K562 (cell line): Measurements from ENCODE around the gene KRT34. TPM values are rescaled to one million over a fixed set of nuclear protein-coding genes. Genes with fewer than 3 reads are reported as not detected.

Source experiments
- ATAC-seq: fragments of 200-7000 bp; cut with Tn5 transposase; 3 replicates; pipeline ENCODE4 v1.9.1; 2020; ENCODE audit warnings: moderate library complexity
- BruUV-seq: library from RNA; stranded (reverse); fragments of 400-500 nt; replicated peaks from 2 replicates; lab custom pipeline; 2021; lab: Mats Ljungman, UMichigan
- CTCF ChIA-PET: fragments of 300-600 bp; formaldehyde crosslinking; extraction: SDS; loops from one replicate; lab custom pipeline; 2021; ENCODE audit warnings: low intra/inter-chr PET ratio; lab: Yijun Ruan, JAX
- POLR2A ChIA-PET: fragments of 300-600, 350-650 bp; sonication (Branson Sonifier 250); formaldehyde crosslinking; extraction: SDS; loops from one replicate; lab custom pipeline; 2021; ENCODE audit warnings: antibody characterized with exemption, inconsistent platforms; lab: Yijun Ruan, JAX
- DNase-seq, 4 experiments: peaks; one replicate each; pipeline versions ENCODE4 v3.0.0 to v3.0.0-alpha.2; 2011 to 2018; ENCODE audit warnings: low spot score in 3 of 4, mixed read lengths in 3 of 4; ENCODE audit errors: extremely low read depth in 1 of 4
- FAIRE-seq: peaks from 2 replicates; lab custom pipeline; 2011; peaks lifted over from hg19 to GRCh38; lab: Jason Lieb, UNC
- H2AFZ ChIP-seq: 2 replicates; pipeline ENCODE4 v1.6.0; 2011; ENCODE audit warnings: low read depth, low read length, control low read depth, inconsistent platforms
- H3K27ac ChIP-seq: fragments of 200-600 bp; 3 replicates; pipeline ENCODE4 v1.8.0; 2011; ENCODE audit warnings: low read depth, mild to moderate bottlenecking, control low read depth, inconsistent platforms, low read length, moderate library complexity, mixed read lengths; ENCODE audit errors: extremely low read depth
- H3K27me3 ChIP-seq, 2 experiments: fragments of 300-600 bp in 1 of 2; 2 replicates in 1 of 2; 3 replicates in 1 of 2; pipeline versions ENCODE4 v1.6.0 to v1.8.0; 2011; ENCODE audit warnings: inconsistent platforms in 2 of 2, low read length in 2 of 2, mild to moderate bottlenecking in 1 of 2, mixed read lengths in 1 of 2, moderate library complexity in 1 of 2; ENCODE audit not compliant: control insufficient read depth in 2 of 2, insufficient read depth in 2 of 2
- H3K36me3 ChIP-seq: fragments of 300-600 bp; 3 replicates; pipeline ENCODE4 v1.8.0; 2011; ENCODE audit warnings: mild to moderate bottlenecking, low read length, inconsistent platforms; ENCODE audit not compliant: control insufficient read depth, insufficient read depth
- H3K4me1 ChIP-seq, 2 experiments: fragments of 200-600 bp in 1 of 2; replicated peaks in 1 of 2; 2 replicates in 1 of 2; 3 replicates in 1 of 2; pipeline versions ENCODE4 v1.5.1 to v1.8.0; 2011; ENCODE audit warnings: inconsistent platforms in 2 of 2, low read length in 2 of 2, mild to moderate bottlenecking in 1 of 2, mixed read lengths in 1 of 2, moderate library complexity in 1 of 2; ENCODE audit not compliant: control insufficient read depth in 2 of 2, insufficient read depth in 2 of 2
- H3K4me2 ChIP-seq: 2 replicates; pipeline ENCODE4 v1.6.1; 2011; ENCODE audit warnings: low read length, control low read depth, inconsistent platforms, mixed read lengths; ENCODE audit not compliant: insufficient read depth
- H3K4me3 ChIP-seq: fragments of 200-600 bp; sonication (generic), shearing (Covaris generic); 2 replicates; pipeline ENCODE4 v1.5.1; 2016; ENCODE audit warnings: control low read depth, inconsistent platforms
- H3K79me2 ChIP-seq: fragments of 200-600 bp; 3 replicates; pipeline ENCODE4 v1.8.0; 2011; ENCODE audit warnings: low read length, inconsistent platforms; ENCODE audit not compliant: control insufficient read depth, insufficient read depth
- H3K9ac ChIP-seq, 2 experiments: 2 replicates each; pipeline versions ENCODE4 v1.6.0 to v1.6.1; 2011; ENCODE audit warnings: low read depth in 2 of 2, low read length in 2 of 2, control low read depth in 1 of 2, inconsistent platforms in 1 of 2, mild to moderate bottlenecking in 1 of 2, mixed read lengths in 1 of 2; ENCODE audit not compliant: insufficient read depth in 1 of 2
- H3K9me1 ChIP-seq: one replicate; pipeline ENCODE4 v1.6.0; 2011; ENCODE audit warnings: inconsistent platforms, mild to moderate bottlenecking, low read length, moderate library complexity; ENCODE audit not compliant: control insufficient read depth, insufficient read depth
- H3K9me3 ChIP-seq: replicated peaks from 2 replicates; pipeline ENCODE4 v1.5.1; 2011; ENCODE audit warnings: low read depth, low read length, inconsistent platforms; ENCODE audit not compliant: control insufficient read depth, insufficient read depth
- H4K20me1 ChIP-seq: replicated peaks from 2 replicates; pipeline ENCODE4 v1.6.1; 2011; ENCODE audit warnings: low read length, inconsistent platforms, mixed read lengths; ENCODE audit not compliant: control insufficient read depth, insufficient read depth
- DIDO1 ChIP-seq: fragments of 450-650 bp; IDR thresholded peaks from 2 replicates; pipeline ENCODE4 v1.6.1; 2016; ENCODE audit warnings: low read depth, missing biosample characterization, missing genetic modification characterization
- EHMT2 ChIP-seq: fragments of 450-650 bp; IDR thresholded peaks from 2 replicates; pipeline ENCODE4 v1.6.1; 2018; ENCODE audit warnings: antibody characterized with exemption
- GABPB2 ChIP-seq: fragments of 250-450 bp; sonication (Bioruptor Pico); conservative IDR thresholded peaks from 2 replicates; pipeline ENCODE4 v1.5.1; 2021; ENCODE audit warnings: mild to moderate bottlenecking
- MIER1 ChIP-seq: fragments of 450-650 bp; IDR thresholded peaks from 2 replicates; pipeline ENCODE4 v1.6.1; 2016; ENCODE audit warnings: antibody characterized with exemption, mild to moderate bottlenecking, low read depth
- RBM34 ChIP-seq: fragments of 200-400 bp; formaldehyde crosslinking; IDR thresholded peaks from 2 replicates; pipeline ENCODE4 v1.6.1; 2018; ENCODE audit warnings: low read length, borderline replicate concordance; ENCODE audit not compliant: insufficient read depth
- REST ChIP-seq, 2 experiments: fragments of 450-650 bp; formaldehyde crosslinking in 1 of 2; IDR thresholded peaks; 2 replicates each; pipeline versions ENCODE4 v1.4.0 to v1.6.1; 2014 to 2020; ENCODE audit warnings: mild to moderate bottlenecking in 2 of 2, borderline replicate concordance in 1 of 2, low read depth in 1 of 2
- SNRNP70 ChIP-seq: fragments of 200-400 bp; formaldehyde crosslinking; optimal IDR thresholded peaks from 2 replicates; pipeline ENCODE3; 2017; ENCODE audit warnings: low read depth, low read length
- ZNF586 ChIP-seq: fragments of 450-650 bp; formaldehyde crosslinking; conservative IDR thresholded peaks from 2 replicates; pipeline ENCODE4 v1.4.0; 2020; ENCODE audit warnings: mild to moderate bottlenecking, moderate library complexity
- WGBS: fragments of 100-300 bp; shearing (Covaris generic); methylation state at CpG from one replicate; pipeline ENCODE4 v1.1.6; 2016; ENCODE audit warnings: low coverage, mixed read lengths; ENCODE audit not compliant: insufficient coverage; ENCODE audit errors: missing lambda C conversion rate; 5-methylcytosine and 5-hydroxymethylcytosine counted together
- in situ Hi-C: fragments of 300-500 bp; cut with MboI; formaldehyde crosslinking; loops from 4 replicates; pipeline ENCODE4 v1.15.0; 2018; ENCODE audit warnings: inconsistent platforms, mixed read lengths
- intact Hi-C: fragments of 100-400 bp; cut with micrococcal nuclease; formaldehyde crosslinking; loops from 2 replicates; pipeline ENCODE4 v1.14.2; 2022
- polyA plus RNA-seq, 8 experiments: library from polyadenylated mRNA; depleted of rRNA in 4 of 8; stranded (reverse) in 5 of 8; unstranded in 3 of 8; fragments of >200 nt; fragmentation: Nextera tagmentation in 2 of 8; fragmentation: Illumina TruSeq in 1 of 8; extraction: Ambion mirVana in 2 of 8; extraction: Trizol in 1 of 8; gene quantifications; 2 replicates each; pipeline versions ENCODE4 v1.2.1 to v1.2.3, GENCODE V29; 2011 to 2014; ENCODE audit warnings: inconsistent platforms in 1 of 8, missing spikeins in 1 of 8
- total RNA-seq, 7 experiments: library from RNA; depleted of rRNA in 6 of 7; stranded (reverse); fragments of >200 nt in 6 of 7; fragmentation: Illumina TruSeq in 2 of 7; extraction: Trizol in 2 of 7; gene quantifications; 2 replicates each; pipeline versions ENCODE4 v1.2.1 to v1.2.3, GENCODE V29; 2011 to 2021; ENCODE audit warnings: low replicate concordance in 1 of 7
- TF ChIP-seq, protein P1 (sequence below): sonication (generic); formaldehyde crosslinking; IDR thresholded peaks from 2 replicates; pipeline ENCODE4 v1.5.0; 2020; ENCODE audit warnings: missing genetic modification reagents
- TF ChIP-seq, protein P2 (sequence below), 2 experiments: fragments of 250-450 bp in 1 of 2; fragments of 450-650 bp in 1 of 2; sonication (Bioruptor Pico) in 1 of 2; IDR thresholded peaks; 2 replicates each; pipeline versions ENCODE4 v1.6.1 to v1.8.0; 2016 to 2021; ENCODE audit warnings: mild to moderate bottlenecking in 2 of 2, moderate library complexity in 2 of 2, missing compliant biosample characterization in 1 of 2, missing genetic modification characterization in 1 of 2

KRT34 gene
- total and polyA plus RNA-seq, 9 of the 15 experiments (the other 6 are each of a cell fraction or from before 2014, with no cell fraction given) = not detected

GRCh38 chr17:41352597-41353366 is 29.3 kb downstream of the KRT34 start:
- Histone ChIP-seq H3K27ac (no peak overlapping the region), H3K9ac (no peak overlapping the region), H3K36me3 (no peaks in the 10 kb centered on the region), H3K4me2 (no peak overlapping the region), H2AFZ (no peak overlapping the region), H3K9me1 (no peaks in the 10 kb centered on the region), H3K4me1 (no peaks in the 10 kb centered on the region), H3K4me3 (no peak overlapping the region), H3K27me3 (no peaks in the 10 kb centered on the region)
- DNase-seq (no peak), ATAC-seq (no peak)
- under 1% methylated on average over 7 of the region's 7 CpGs for WGBS
- intact Hi-C loops (no loop called here), in situ Hi-C loops (no loop called here)
- POLR2A ChIA-PET = interaction anchor here (0.6 to 1.0 kb wide), 2 partner anchors 40 to 52 kb away, joined by 3 to 4 read pairs; no protein-coding TSS in a partner anchor
- TF ChIP-seq ZNF586 (CRISPR knock-in tag) = no peak
- peak; percentile 68; the same call in 1 of the 2 replicates for TF ChIP-seq MIER1
- TF ChIP-seq, protein P1, sequence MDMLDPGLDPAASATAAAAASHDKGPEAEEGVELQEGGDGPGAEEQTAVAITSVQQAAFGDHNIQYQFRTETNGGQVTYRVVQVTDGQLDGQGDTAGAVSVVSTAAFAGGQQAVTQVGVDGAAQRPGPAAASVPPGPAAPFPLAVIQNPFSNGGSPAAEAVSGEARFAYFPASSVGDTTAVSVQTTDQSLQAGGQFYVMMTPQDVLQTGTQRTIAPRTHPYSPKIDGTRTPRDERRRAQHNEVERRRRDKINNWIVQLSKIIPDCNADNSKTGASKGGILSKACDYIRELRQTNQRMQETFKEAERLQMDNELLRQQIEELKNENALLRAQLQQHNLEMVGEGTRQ (CRISPR knock-in tag) = no peak
- TF ChIP-seq RBM34 = no peak
- no peak for TF ChIP-seq GABPB2 (CRISPR knock-in tag)
- TF ChIP-seq EHMT2 = peak; percentile 85
- TF ChIP-seq, protein P2, sequence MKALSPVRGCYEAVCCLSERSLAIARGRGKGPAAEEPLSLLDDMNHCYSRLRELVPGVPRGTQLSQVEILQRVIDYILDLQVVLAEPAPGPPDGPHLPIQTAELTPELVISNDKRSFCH (CRISPR knock-in tag; IDR thresholded peaks at IDR 0.05) = no peak
- TF ChIP-seq, protein P2 (tag; IDR thresholded peaks at IDR 0.05) = no peak
- no peak for TF ChIP-seq DIDO1
- no peak for TF ChIP-seq SNRNP70
- TF ChIP-seq REST (IDR thresholded peaks at IDR 0.05; ENCODE audit: borderline replicate concordance) = peak; percentile 93
- TF ChIP-seq REST (CRISPR knock-in tag; IDR thresholded peaks at IDR 0.05; ENCODE audit: low read depth) = 0 out of 2 replicates have a peak, but pooled peaks have one; percentile 28
- TF ChIP-seq, all 486 proteins: peak for 3
- FAIRE-seq = no peak
- H3K79me2 ChIP-seq = no peaks in the 10 kb centered on the region
- no peaks in the 10 kb centered on the region for H3K9me3 ChIP-seq
- BruUV-seq = no TSS peak
- no peaks in the 10 kb centered on the region for H4K20me1 ChIP-seq
- CTCF ChIA-PET = no interaction called here
